ENCODE results near the gene UBE3B.

- TF ChIP-seq EZH2 (IDR thresholded peaks at IDR 0.05; ENCODE audit: low read length, missing control alignments), result no peak
- TF ChIP-seq, protein P1, sequence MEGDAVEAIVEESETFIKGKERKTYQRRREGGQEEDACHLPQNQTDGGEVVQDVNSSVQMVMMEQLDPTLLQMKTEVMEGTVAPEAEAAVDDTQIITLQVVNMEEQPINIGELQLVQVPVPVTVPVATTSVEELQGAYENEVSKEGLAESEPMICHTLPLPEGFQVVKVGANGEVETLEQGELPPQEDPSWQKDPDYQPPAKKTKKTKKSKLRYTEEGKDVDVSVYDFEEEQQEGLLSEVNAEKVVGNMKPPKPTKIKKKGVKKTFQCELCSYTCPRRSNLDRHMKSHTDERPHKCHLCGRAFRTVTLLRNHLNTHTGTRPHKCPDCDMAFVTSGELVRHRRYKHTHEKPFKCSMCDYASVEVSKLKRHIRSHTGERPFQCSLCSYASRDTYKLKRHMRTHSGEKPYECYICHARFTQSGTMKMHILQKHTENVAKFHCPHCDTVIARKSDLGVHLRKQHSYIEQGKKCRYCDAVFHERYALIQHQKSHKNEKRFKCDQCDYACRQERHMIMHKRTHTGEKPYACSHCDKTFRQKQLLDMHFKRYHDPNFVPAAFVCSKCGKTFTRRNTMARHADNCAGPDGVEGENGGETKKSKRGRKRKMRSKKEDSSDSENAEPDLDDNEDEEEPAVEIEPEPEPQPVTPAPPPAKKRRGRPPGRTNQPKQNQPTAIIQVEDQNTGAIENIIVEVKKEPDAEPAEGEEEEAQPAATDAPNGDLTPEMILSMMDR (conservative IDR thresholded peaks at IDR 0.05 in 1 of 2, IDR thresholded peaks at IDR 0.05 in 1 of 2; ENCODE audit: low read depth in 1 of 2, low read length in 2 of 2), result no peak
These were observed 57.9 kb downstream of the UBE3B start for GRCh38 chr12:109535231-109535862.

All from fibroblast of lung (primary cell).